SK-N-MC (cell line): Measurements from ENCODE around the gene RNASEL.

Experiments
- DNase-seq: peaks from one replicate; pipeline ENCODE4 v3.0.0-alpha.2; 2011; ENCODE audit warnings: low read depth, low spot score
- H3K27ac ChIP-seq: fragments of 200-600 bp; sonication (generic); 2 replicates; pipeline ENCODE4 v1.5.1; 2016; ENCODE audit warnings: mixed run types
- H3K36me3 ChIP-seq: fragments of 200-600 bp; sonication (generic); 2 replicates; pipeline ENCODE4 v1.6.1; 2017; ENCODE audit warnings: antibody characterized with exemption, low read length, mixed read lengths; ENCODE audit not compliant: insufficient read depth
- H3K4me3 ChIP-seq: fragments of 200-600 bp; sonication (generic); 2 replicates; pipeline ENCODE4 v1.5.1; 2016
- H3K9ac ChIP-seq: fragments of 200-600 bp; sonication (generic); 2 replicates; pipeline ENCODE4 v1.8.0; 2017; ENCODE audit warnings: mixed run types, mixed read lengths; ENCODE audit not compliant: insufficient read length
- H3K9me3 ChIP-seq: fragments of 200-600 bp; sonication (generic); 2 replicates; pipeline ENCODE4 v1.6.1; 2017; ENCODE audit warnings: low read depth, mild to moderate bottlenecking, antibody characterized with exemption, low read length, moderate library complexity, mixed read lengths
- EZH2 ChIP-seq: fragments of 200-600 bp; sonication (generic); IDR thresholded peaks from one replicate; pipeline ENCODE4 v1.6.1; 2017; ENCODE audit warnings: antibody characterized with exemption
- FOXP2 ChIP-seq: optimal IDR thresholded peaks from 2 replicates; pipeline ENCODE3; 2011; ENCODE audit warnings: mild to moderate bottlenecking, moderate library complexity; ENCODE audit not compliant: insufficient read depth; ENCODE audit errors: extremely low read length, control extremely low read depth
- POLR2AphosphoS5 ChIP-seq: IDR thresholded peaks from 2 replicates; pipeline ENCODE4 v1.6.1; 2012; ENCODE audit warnings: mild to moderate bottlenecking, low read depth, low read length, borderline replicate concordance

RNASEL gene

GRCh38 chr1:182575540-182576149, 13.4 kb downstream of the RNASEL start:
- Histone ChIP-seq H3K4me3 (no peak overlapping the region), H3K27ac (no peak overlapping the region), H3K36me3 (no peaks in the 10 kb centered on the region), H3K9ac (no peak overlapping the region), H3K9me3 (no peaks in the 10 kb centered on the region)
- no peak for DNase-seq
- no peak for TF ChIP-seq POLR2AphosphoS5

GRCh38 chr1:182574156-182574555, 14.9 kb downstream of the RNASEL start:
- H3K36me3 ChIP-seq, result no peaks in the 10 kb centered on the region
- H3K9me3 ChIP-seq, result no peaks in the 10 kb centered on the region
- H3K4me3 ChIP-seq, result no peak overlapping the region
- no peak for TF ChIP-seq FOXP2
- no peak for TF ChIP-seq EZH2
- no peak for TF ChIP-seq POLR2AphosphoS5
- no peak overlapping the region for H3K27ac ChIP-seq
- H3K9ac ChIP-seq, result no peak overlapping the region
- DNase-seq, result no peak

- no peaks in the 10 kb centered on the region for H3K9me3 ChIP-seq
- no peak for DNase-seq
- H3K4me3 ChIP-seq, result no peak overlapping the region
- TF ChIP-seq FOXP2 (no peak), POLR2AphosphoS5 (no peak), EZH2 (no peak)
- no peaks in the 10 kb centered on the region for H3K36me3 ChIP-seq
- H3K27ac ChIP-seq, result no peak overlapping the region
- no peak overlapping the region for H3K9ac ChIP-seq
Measured at GRCh38 chr1:182570611-182570970, 18.5 kb downstream of the RNASEL start.

GRCh38 chr1:182569939-182570610, 19.0 kb downstream of the RNASEL start:
- Histone ChIP-seq H3K4me3 (no peak overlapping the region), H3K9ac (no peak overlapping the region), H3K36me3 (no peaks in the 10 kb centered on the region), H3K9me3 (no peaks in the 10 kb centered on the region), H3K27ac (no peak overlapping the region)
- DNase-seq, result no peak
- TF ChIP-seq EZH2 (no peak), FOXP2 (no peak), POLR2AphosphoS5 (no peak)

GRCh38 chr1:182568647-182569284, 20.3 kb downstream of the RNASEL start:
- Histone ChIP-seq H3K9me3 (no peaks in the 10 kb centered on the region), H3K4me3 (no peak overlapping the region), H3K27ac (no peak overlapping the region), H3K36me3 (no peaks in the 10 kb centered on the region), H3K9ac (no peak overlapping the region)
- no peak for DNase-seq
- TF ChIP-seq EZH2 (no peak), FOXP2 (no peak), POLR2AphosphoS5 (no peak)

- H3K9ac ChIP-seq, result no peak overlapping the region
- DNase-seq, result no peak
- TF ChIP-seq POLR2AphosphoS5 (no peak), FOXP2 (no peak), EZH2 (no peak)
Measured at GRCh38 chr1:182567629-182568028, 21.4 kb downstream of the RNASEL start.

GRCh38 chr1:182565537-182565936, 23.5 kb downstream of the RNASEL start:
- TF ChIP-seq EZH2 (no peak), POLR2AphosphoS5 (no peak), FOXP2 (no peak)
- no peaks in the 10 kb centered on the region for H3K9me3 ChIP-seq
- H3K9ac ChIP-seq, result no peak overlapping the region
- no peak overlapping the region for H3K4me3 ChIP-seq
- no peaks in the 10 kb centered on the region for H3K36me3 ChIP-seq
- no peak for DNase-seq
- H3K27ac ChIP-seq, result no peak overlapping the region

More at GRCh38 chr1:182567629-182568028, 21.4 kb downstream of the RNASEL start:
- Histone ChIP-seq H3K4me3 (no peak overlapping the region), H3K27ac (no peak overlapping the region), H3K36me3 (no peaks in the 10 kb centered on the region), H3K9me3 (no peaks in the 10 kb centered on the region)

- Histone ChIP-seq H3K4me3 (no peak overlapping the region), H3K27ac (no peak overlapping the region), H3K9ac (no peak overlapping the region), H3K9me3 (no peaks in the 10 kb centered on the region), H3K36me3 (no peaks in the 10 kb centered on the region)
- no peak for DNase-seq
- TF ChIP-seq POLR2AphosphoS5 (no peak), EZH2 (no peak), FOXP2 (no peak)
Measured at GRCh38 chr1:182564406-182565004, 24.6 kb downstream of the RNASEL start.

GRCh38 chr1:182563095-182563494, 26.0 kb downstream of the RNASEL start:
- TF ChIP-seq POLR2AphosphoS5 (no peak), EZH2 (no peak), FOXP2 (no peak)
- H3K27ac ChIP-seq, result no peak overlapping the region
- no peak for DNase-seq

More at GRCh38 chr1:182563095-182563494, 26.0 kb downstream of the RNASEL start:
- H3K9ac ChIP-seq, result no peak overlapping the region
- no peak overlapping the region for H3K4me3 ChIP-seq
- H3K9me3 ChIP-seq, result no peaks in the 10 kb centered on the region
- H3K36me3 ChIP-seq, result no peaks in the 10 kb centered on the region
